GM15510 (cell line): ENCODE measurements around the gene MPDZ.

ENCODE experiments used
- POLR2A ChIP-seq: IDR thresholded peaks from 3 replicates; pipeline ENCODE4 v1.6.1; 2011; ENCODE audit warnings: borderline replicate concordance; ENCODE audit not compliant: insufficient read length; ENCODE audit errors: extremely low read depth

Gene MPDZ

GRCh38 chr9:13279284-13280141, at the start of gene MPDZ:
Gene MPDZ, minus strand, starts transcription at chr9:13279692. Its CDS starts 29,377 bp downstream, at chr9:13250315.
- TF ChIP-seq POLR2A, result no peak

GRCh38 chr9:13324988-13325387, 45.5 kb upstream of the MPDZ start:
- no peak for TF ChIP-seq POLR2A

- no peak for TF ChIP-seq POLR2A
Measured at GRCh38 chr9:13322828-13323550, 43.5 kb upstream of the MPDZ start.

- TF ChIP-seq POLR2A, result no peak
Measured at GRCh38 chr9:13318027-13318426, 38.5 kb upstream of the MPDZ start.

GRCh38 chr9:13296972-13297371, 17.5 kb upstream of the MPDZ start:
- no peak for TF ChIP-seq POLR2A

GRCh38 chr9:13295556-13295955, 16.1 kb upstream of the MPDZ start:
- no peak for TF ChIP-seq POLR2A

- TF ChIP-seq POLR2A, result no peak
Measured at GRCh38 chr9:13292782-13293181, 13.3 kb upstream of the MPDZ start.

GRCh38 chr9:13292158-13292557, 12.7 kb upstream of the MPDZ start:
- no peak for TF ChIP-seq POLR2A

- no peak for TF ChIP-seq POLR2A
Measured at GRCh38 chr9:13291718-13292117, 12.2 kb upstream of the MPDZ start.

- no peak for TF ChIP-seq POLR2A
Measured at GRCh38 chr9:13284011-13284410, 4.5 kb upstream of the MPDZ start.

- TF ChIP-seq POLR2A, result no peak
Measured at GRCh38 chr9:13282998-13283397, 3.5 kb upstream of the MPDZ start.

GRCh38 chr9:13281356-13282016, 2.0 kb upstream of the MPDZ start:
- TF ChIP-seq POLR2A, result no peak

- no peak for TF ChIP-seq POLR2A
Measured at GRCh38 chr9:13278368-13279246, 885 bp downstream of the MPDZ start.

- TF ChIP-seq POLR2A, result no peak
Measured at GRCh38 chr9:13278023-13278367, 1.5 kb downstream of the MPDZ start.
